Type B pancreatic cell (in vitro differentiated cells): Measurements from ENCODE around the gene RACK1. TPM values are rescaled to one million over a fixed set of nuclear protein-coding genes. Genes with fewer than 3 reads are reported as not detected.
A peak's percentile ranks its signal among the peaks of the same experiment; 100 is the strongest.
"Not testable (repeated sequence)": the region's sequence is repeated elsewhere in the genome, so short reads cannot be mapped to it uniquely, and the experiment has no call there.

ENCODE experiments used
- DNase-seq: peaks from one replicate; pipeline ENCODE4 v3.0.0; 2021; ENCODE audit warnings: mixed read lengths; ENCODE audit not compliant: unreplicated experiment; ENCODE audit errors: extremely low spot score
- H3K27ac Mint-ChIP-seq: 2 replicates; pipeline ENCODE4 v1.8.0; 2021; ENCODE audit warnings: mild to moderate bottlenecking, mixed read lengths
- H3K27me3 Mint-ChIP-seq: 2 replicates; pipeline ENCODE4 v1.8.0; 2021; ENCODE audit warnings: mixed read lengths
- H3K36me3 Mint-ChIP-seq: 2 replicates; pipeline ENCODE4 v1.8.0; 2021; ENCODE audit warnings: mixed read lengths
- H3K4me1 Mint-ChIP-seq: one replicate; pipeline ENCODE4 v1.8.0; 2021; ENCODE audit warnings: mixed read lengths; ENCODE audit not compliant: unreplicated experiment
- H3K4me3 Mint-ChIP-seq: 2 replicates; pipeline ENCODE4 v1.8.0; 2021; ENCODE audit warnings: mild to moderate bottlenecking, mixed read lengths
- H3K9me3 Mint-ChIP-seq: 2 replicates; pipeline ENCODE4 v1.8.0; 2021; ENCODE audit warnings: mixed read lengths
- total RNA-seq: library from RNA; stranded (reverse); gene quantifications from 2 replicates; pipeline ENCODE4 v1.2.1, GENCODE V29; 2021; ENCODE audit warnings: low replicate concordance
- TF ChIP-seq, protein P1 (sequence below): fragments of 200-600 bp; sonication (generic); conservative IDR thresholded peaks from 2 replicates; pipeline ENCODE4 v1.5.0; 2021; ENCODE audit warnings: antibody characterized with exemption, mild to moderate bottlenecking

Gene RACK1
- total RNA-seq, 1 donor from 2014 or later = 2,055 TPM

DNA sequence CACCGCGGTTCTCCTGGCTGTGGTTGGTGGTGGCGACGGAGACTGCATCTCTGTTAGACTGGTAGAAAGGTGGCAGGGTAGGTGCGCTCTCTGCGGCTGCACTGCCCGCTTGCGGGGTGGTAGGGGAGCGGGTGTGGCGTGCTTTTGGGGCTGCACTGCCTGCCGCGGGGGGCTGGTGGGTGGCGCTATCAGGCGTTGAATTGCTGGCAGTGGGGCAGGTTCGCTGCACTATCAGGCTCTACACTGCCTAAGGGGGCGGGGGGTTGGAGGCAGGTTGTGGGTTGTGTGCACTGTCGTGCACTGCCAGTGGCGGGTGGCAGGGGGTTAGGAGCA, 38.2 kb upstream of the RACK1 start:
- no peak for DNase-seq
- Mint-ChIP-seq H3K4me1 (peaks cover 7% of the 10 kb centered on the region), H3K9me3 (no peaks in the 10 kb centered on the region), H3K27me3 (no peaks in the 10 kb centered on the region), H3K27ac (no peak overlapping the region), H3K4me3 (no peak overlapping the region), H3K36me3 (no peaks in the 10 kb centered on the region)
- TF ChIP-seq, protein P1, sequence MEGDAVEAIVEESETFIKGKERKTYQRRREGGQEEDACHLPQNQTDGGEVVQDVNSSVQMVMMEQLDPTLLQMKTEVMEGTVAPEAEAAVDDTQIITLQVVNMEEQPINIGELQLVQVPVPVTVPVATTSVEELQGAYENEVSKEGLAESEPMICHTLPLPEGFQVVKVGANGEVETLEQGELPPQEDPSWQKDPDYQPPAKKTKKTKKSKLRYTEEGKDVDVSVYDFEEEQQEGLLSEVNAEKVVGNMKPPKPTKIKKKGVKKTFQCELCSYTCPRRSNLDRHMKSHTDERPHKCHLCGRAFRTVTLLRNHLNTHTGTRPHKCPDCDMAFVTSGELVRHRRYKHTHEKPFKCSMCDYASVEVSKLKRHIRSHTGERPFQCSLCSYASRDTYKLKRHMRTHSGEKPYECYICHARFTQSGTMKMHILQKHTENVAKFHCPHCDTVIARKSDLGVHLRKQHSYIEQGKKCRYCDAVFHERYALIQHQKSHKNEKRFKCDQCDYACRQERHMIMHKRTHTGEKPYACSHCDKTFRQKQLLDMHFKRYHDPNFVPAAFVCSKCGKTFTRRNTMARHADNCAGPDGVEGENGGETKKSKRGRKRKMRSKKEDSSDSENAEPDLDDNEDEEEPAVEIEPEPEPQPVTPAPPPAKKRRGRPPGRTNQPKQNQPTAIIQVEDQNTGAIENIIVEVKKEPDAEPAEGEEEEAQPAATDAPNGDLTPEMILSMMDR = peak; percentile 17

DNA sequence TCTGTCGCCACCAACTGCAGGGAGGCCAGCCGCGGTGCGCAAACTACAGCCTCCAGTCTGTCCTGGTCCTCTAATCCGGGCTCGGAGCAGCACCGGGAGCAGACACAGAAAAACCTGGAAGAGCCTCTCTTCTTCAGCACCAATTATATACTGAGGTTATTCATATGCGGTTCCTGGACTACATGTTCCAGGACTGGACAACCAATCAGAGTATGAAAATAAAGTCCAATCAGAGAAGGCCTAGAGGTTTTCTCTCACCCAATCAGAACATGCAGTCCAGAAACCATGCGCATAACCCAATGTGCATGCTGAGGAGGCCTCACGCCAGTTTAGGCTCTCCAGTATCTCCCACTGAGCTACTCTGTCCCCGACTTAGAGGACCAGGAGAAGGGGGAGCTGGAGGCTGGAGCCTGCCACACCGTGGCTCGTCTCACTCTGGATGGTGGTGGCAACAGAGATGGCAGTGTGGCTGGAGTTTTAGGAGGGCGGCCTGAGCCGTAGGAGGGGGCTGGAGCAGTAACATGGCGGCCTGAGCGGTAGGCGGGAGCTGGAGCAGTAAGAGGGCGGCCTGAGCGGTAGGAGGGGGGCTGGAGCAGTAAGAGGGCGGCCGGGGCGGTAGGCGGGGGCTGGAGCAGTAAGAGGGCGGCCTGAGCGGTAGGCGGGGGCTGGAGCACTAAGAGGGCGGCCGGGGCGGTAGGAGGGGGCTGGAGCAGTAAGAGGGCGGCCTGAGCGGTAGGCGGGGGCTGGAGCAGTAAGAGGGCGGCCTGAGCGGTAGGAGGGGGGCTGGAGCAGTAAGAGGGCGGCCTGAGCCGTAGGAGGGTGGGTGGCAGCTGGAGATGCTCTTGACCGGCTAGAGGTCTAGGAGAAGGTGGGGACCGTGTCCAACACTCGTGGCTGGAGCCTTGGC, 37.6 kb upstream of the RACK1 start:
- Mint-ChIP-seq H3K4me1 (peaks cover 7% of the 10 kb centered on the region), H3K27ac (no peak overlapping the region), H3K9me3 (no peaks in the 10 kb centered on the region), H3K4me3 (no peak overlapping the region), H3K36me3 (no peaks in the 10 kb centered on the region), H3K27me3 (no peaks in the 10 kb centered on the region)
- TF ChIP-seq, protein P1 = no peak
- peak; percentile 78 for DNase-seq

DNA sequence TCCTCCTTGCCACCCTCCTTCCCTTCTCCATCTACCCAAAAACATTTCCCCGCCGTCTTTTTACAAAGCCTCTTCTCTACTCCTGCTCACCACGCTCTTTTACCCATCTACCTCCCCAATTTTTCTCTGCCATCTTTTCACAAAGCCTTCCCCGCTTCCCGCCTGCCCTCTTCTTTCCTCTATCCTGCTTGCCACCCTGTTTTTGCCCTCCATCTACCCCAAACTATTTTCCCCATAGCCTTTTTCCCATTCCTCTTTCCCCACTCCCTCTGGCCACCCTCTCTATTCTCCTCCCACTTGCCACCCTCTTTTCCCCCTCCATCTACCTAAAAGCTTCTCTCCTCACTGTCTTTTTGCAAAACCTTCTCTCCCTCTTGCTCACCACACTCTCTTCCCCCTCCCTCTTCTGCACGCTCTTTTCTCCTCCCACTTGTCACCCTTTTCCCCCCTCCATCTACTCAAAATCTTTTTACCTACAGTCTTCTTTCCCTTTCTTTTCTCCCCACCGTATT, 36.6 kb upstream of the RACK1 start:
- Mint-ChIP-seq H3K9me3 (no peaks in the 10 kb centered on the region), H3K4me3 (no peak overlapping the region), H3K27ac (no peak overlapping the region), H3K36me3 (no peaks in the 10 kb centered on the region), H3K27me3 (no peaks in the 10 kb centered on the region), H3K4me1 (peaks cover 7% of the 10 kb centered on the region)
- no peak for DNase-seq
- TF ChIP-seq, protein P1 = no peak

DNA sequence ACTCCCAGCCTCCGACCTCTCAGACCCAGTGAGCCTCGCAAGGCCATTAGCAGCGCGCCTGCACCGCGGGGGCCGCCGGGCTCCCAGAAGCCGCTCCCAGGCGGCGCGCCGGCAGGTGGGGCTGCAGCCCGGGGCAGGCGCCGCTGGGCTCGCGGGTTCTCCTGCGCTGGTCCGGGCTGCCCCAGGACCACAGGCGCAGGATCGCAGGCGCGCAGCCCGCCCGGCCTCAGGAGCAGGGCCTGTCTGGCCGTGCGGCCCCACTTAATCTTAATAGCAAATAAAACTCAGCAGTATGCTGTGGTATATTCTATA, 29.7 kb upstream of the RACK1 start:
- H3K4me3 Mint-ChIP-seq = peak overlapping the region; percentile 78
- not testable (repeated sequence) for H3K27me3 Mint-ChIP-seq, H3K9me3 Mint-ChIP-seq, H3K4me1 Mint-ChIP-seq, H3K27ac Mint-ChIP-seq, DNase-seq, H3K36me3 Mint-ChIP-seq
- TF ChIP-seq, protein P1 = peak; percentile 42

DNA sequence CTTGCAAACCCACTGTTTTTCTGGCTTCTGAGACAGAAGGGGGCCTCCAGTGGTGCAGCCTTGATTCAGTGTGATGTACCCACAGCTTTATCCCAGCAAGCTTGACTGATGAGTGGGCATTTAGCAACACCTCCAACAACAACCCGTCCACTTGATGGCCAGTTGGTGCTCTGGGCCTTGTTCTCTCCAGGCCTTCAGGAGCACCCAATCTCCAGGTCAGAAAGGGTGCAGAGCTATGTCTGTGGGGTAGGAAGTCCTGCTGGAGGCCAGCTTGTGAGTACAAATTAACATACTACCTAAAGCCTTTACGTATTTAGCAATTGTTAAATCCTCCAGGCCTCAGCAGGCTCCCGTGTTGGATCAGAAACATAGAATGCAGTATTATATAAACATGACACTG, 27.4 kb upstream of the RACK1 start:
- Mint-ChIP-seq H3K4me3 (no peak overlapping the region), H3K4me1 (peaks cover 16% of the 10 kb centered on the region), H3K27ac (no peak overlapping the region), H3K9me3 (no peaks in the 10 kb centered on the region), H3K36me3 (no peaks in the 10 kb centered on the region), H3K27me3 (no peaks in the 10 kb centered on the region)
- TF ChIP-seq, protein P1 = no peak
- DNase-seq = no peak

DNA sequence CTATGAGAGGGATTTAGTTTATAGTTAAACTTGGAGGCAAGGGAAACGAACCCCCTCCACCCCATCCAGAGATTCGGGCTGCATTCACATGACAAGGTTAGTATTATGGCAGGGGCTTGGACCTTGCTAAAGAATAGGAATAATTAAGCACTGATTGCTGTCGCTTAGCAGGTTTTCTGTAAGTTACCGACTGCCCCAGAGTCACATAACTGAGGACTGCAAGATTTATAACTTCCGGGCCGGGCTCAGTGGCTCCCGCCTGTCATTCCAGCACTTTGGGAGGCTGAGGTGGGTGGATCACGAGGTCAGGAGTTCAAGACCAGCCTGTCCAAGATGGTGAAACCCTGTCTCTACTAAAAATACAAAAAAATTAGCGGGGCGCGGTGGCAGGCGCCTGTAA, 24.2 kb upstream of the RACK1 start:
- not testable (repeated sequence) for H3K4me3 Mint-ChIP-seq, H3K27me3 Mint-ChIP-seq, H3K36me3 Mint-ChIP-seq, H3K9me3 Mint-ChIP-seq, DNase-seq
- H3K4me1 Mint-ChIP-seq = peaks cover 21% of the 10 kb centered on the region
- H3K27ac Mint-ChIP-seq = peak overlapping the region; percentile 79

DNA sequence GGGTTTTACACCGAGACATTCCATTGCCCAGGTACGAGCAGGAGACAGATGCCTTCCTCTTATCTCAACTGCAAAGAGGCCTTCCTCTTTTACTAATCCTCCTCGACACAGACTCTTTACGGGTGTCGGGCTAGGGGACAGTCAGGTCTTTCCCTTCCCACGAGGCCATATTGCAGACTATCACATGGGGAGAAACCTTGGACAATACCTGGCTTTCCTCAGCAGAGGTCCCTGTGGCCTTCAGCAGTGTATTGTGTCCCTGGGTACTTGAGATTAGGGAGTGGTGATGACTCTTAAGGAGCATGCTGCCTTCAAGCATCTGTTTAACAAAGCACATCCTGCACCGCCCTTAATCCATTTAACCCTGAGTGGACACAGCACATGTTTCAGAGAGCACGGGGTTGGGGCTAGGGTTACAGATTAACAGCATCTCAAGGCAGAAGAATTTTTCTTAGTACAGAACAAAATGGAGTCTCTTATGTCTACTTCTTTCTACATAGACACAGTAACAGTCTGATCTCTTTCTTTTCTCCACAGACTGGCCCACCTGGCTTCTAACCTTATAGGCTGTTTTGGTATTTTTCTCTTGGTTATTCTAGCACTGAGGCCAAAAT, 23.7 kb upstream of the RACK1 start:
- DNase-seq, H3K36me3 Mint-ChIP-seq, H3K27me3 Mint-ChIP-seq, H3K9me3 Mint-ChIP-seq: not testable (repeated sequence)
- peak overlapping the region; percentile 62 for H3K4me3 Mint-ChIP-seq
- peak overlapping the region; percentile 79 for H3K27ac Mint-ChIP-seq
- peaks cover 21% of the 10 kb centered on the region for H3K4me1 Mint-ChIP-seq
